OCI-LY1 (cell line): ENCODE data around the gene NSRP1.

Experiments used
- H2AFZ ChIP-seq: fragments of 200-600 bp; sonication (generic), shearing (Covaris generic); 2 replicates; pipeline ENCODE4 v1.6.0; 2014; ENCODE audit warnings: antibody characterized with exemption, mild to moderate bottlenecking, low read length
- H3F3A ChIP-seq: fragments of 200-600 bp; sonication (generic), shearing (Covaris generic); 2 replicates; pipeline ENCODE4 v1.6.0; 2014; ENCODE audit warnings: mild to moderate bottlenecking, antibody characterized with exemption, low read length, moderate library complexity; ENCODE audit not compliant: insufficient read depth
- H3K27ac ChIP-seq: fragments of 200-600 bp; sonication (generic); 2 replicates; pipeline ENCODE4 v1.5.1; 2014; ENCODE audit warnings: low read length, mixed run types, mild to moderate bottlenecking, low read depth; ENCODE audit not compliant: poor library complexity, severe bottlenecking
- H3K27me3 ChIP-seq: fragments of 200-600 bp; sonication (generic); 2 replicates; pipeline ENCODE4 v1.6.0; 2014; ENCODE audit warnings: antibody characterized with exemption, mild to moderate bottlenecking, low read length, moderate library complexity; ENCODE audit not compliant: insufficient read depth
- H3K36me3 ChIP-seq: fragments of 200-600 bp; sonication (generic); 2 replicates; pipeline ENCODE4 v1.6.1; 2014; ENCODE audit warnings: mild to moderate bottlenecking, antibody characterized with exemption, low read length, moderate library complexity, mixed read lengths; ENCODE audit not compliant: insufficient read depth
- H3K4me1 ChIP-seq: fragments of 200-600 bp; sonication (generic); 2 replicates; pipeline ENCODE4 v1.5.1; 2014; ENCODE audit warnings: mild to moderate bottlenecking, low read length, moderate library complexity; ENCODE audit not compliant: insufficient read depth, severe bottlenecking
- H3K4me2 ChIP-seq: fragments of 200-600 bp; sonication (generic), shearing (Covaris generic); 2 replicates; pipeline ENCODE4 v1.6.1; 2014; ENCODE audit warnings: low read length
- H3K4me3 ChIP-seq: fragments of 200-600 bp; sonication (generic); 2 replicates; pipeline ENCODE4 v1.5.1; 2014; ENCODE audit warnings: low read length, low read depth, mild to moderate bottlenecking, mixed read lengths; ENCODE audit not compliant: poor library complexity, severe bottlenecking
- H3K79me2 ChIP-seq: fragments of 200-600 bp; shearing (Covaris generic); 2 replicates; pipeline ENCODE4 v1.6.1; 2016; ENCODE audit warnings: mixed run types, low read length, mixed read lengths; ENCODE audit not compliant: insufficient read depth
- H3K9ac ChIP-seq: fragments of 200-600 bp; sonication (generic), shearing (Covaris generic); 2 replicates; pipeline ENCODE4 v1.6.1; 2014; ENCODE audit warnings: mild to moderate bottlenecking, low read length, mixed read lengths
- H3K9me2 ChIP-seq: fragments of 200-600 bp; sonication (generic), shearing (Covaris generic); 2 replicates; pipeline ENCODE4 v1.6.1; 2014; ENCODE audit warnings: low read depth, mild to moderate bottlenecking, low read length, mixed read lengths
- H3K9me3 ChIP-seq: fragments of 200-600 bp; shearing (Covaris generic); 2 replicates; pipeline ENCODE4 v1.6.1; 2014; ENCODE audit warnings: low read length, mixed read lengths
- H4K20me1 ChIP-seq: fragments of 200-600 bp; sonication (generic), shearing (Covaris generic); 2 replicates; pipeline ENCODE4 v1.6.0; 2016; ENCODE audit warnings: mild to moderate bottlenecking, low read length; ENCODE audit not compliant: insufficient read depth
- EZH2 ChIP-seq: fragments of 200-600 bp; sonication (generic), shearing (Covaris generic); IDR thresholded peaks from 2 replicates; pipeline ENCODE4 v1.8.0; 2017; ENCODE audit warnings: borderline replicate concordance, mixed run types, mild to moderate bottlenecking, antibody characterized with exemption, low read length, moderate library complexity, mixed read lengths
- TF ChIP-seq, protein P1 (sequence below): fragments of 200-600 bp; sonication (generic), shearing (Covaris generic); IDR thresholded peaks from 2 replicates; pipeline ENCODE4 v1.5.1; 2017; ENCODE audit warnings: mild to moderate bottlenecking, antibody characterized with exemption, low read length, moderate library complexity, mixed read lengths

The NSRP1 gene, protein sequence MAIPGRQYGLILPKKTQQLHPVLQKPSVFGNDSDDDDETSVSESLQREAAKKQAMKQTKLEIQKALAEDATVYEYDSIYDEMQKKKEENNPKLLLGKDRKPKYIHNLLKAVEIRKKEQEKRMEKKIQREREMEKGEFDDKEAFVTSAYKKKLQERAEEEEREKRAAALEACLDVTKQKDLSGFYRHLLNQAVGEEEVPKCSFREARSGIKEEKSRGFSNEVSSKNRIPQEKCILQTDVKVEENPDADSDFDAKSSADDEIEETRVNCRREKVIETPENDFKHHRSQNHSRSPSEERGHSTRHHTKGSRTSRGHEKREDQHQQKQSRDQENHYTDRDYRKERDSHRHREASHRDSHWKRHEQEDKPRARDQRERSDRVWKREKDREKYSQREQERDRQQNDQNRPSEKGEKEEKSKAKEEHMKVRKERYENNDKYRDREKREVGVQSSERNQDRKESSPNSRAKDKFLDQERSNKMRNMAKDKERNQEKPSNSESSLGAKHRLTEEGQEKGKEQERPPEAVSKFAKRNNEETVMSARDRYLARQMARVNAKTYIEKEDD

DNA sequence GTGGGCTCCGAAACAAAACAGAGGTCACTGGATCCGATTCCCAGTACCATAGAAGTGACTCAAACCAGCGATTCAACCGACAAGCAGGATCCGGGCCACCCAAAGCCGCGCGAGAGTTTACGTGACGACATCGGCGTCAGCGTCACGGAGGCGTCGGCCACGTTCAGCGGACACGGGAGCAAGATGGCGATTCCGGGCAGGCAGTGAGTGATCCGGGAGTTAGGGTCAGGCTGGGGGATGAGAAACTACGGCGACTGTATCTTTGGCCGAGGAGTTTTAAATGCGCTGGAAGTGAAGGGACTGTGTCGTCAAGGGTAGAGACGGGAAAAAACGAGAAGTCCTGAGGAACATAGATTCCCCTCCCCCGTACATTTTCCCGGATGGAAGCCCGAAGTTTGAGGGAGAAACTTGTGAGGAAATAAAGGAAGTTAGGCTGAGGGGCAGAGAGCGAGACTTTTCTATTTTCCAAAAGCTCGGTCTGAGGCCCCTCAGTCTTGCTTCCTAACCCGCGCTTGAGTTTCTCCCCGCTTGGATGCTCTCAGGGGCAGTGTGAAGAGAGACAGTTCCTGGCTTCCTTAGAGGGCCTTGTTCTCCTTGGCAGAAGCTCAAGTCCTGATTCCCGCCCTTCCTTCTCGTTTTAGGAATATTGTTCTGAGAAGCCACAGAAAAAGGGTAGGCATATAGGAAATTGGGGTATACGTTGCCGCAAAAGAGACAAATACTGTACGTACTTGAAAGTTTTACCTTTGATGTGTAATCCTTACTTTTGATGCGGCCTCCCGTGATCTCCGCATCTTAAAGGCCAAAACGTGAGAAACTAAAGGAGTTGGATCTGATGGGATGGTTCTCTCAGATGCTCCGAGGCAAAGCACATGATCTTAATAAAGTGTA is at the start of gene NSRP1:
NSRP1 (plus strand) TSS at position 156 of the 891 bp plus-strand sequence; CDS start at position 184, 28 bp downstream.
- peak within 1 kb of the TSS; percentile 91 for H3K4me2 ChIP-seq
- no peaks in the 10 kb centered on the region for H3K27me3 ChIP-seq
- peak within 1 kb of the TSS; percentile 76 for H3K27ac ChIP-seq
- H3F3A ChIP-seq: peaks cover 7% of the 10 kb centered on the region
- H3K36me3 ChIP-seq: peaks cover 27% of the 10 kb centered on the region
- H3K9me2 ChIP-seq: no peaks in the 10 kb centered on the region
- H2AFZ ChIP-seq: peak within 1 kb of the TSS; percentile 13; the same call in 1 of the 2 replicates
- H3K9ac ChIP-seq: peak within 1 kb of the TSS; percentile 94
- H3K79me2 ChIP-seq: peaks cover 44% of the 10 kb centered on the region
- H3K4me3 ChIP-seq: peak within 1 kb of the TSS; percentile 75
- peaks cover 29% of the 10 kb centered on the region for H3K4me1 ChIP-seq
- no peaks in the 10 kb centered on the region for H4K20me1 ChIP-seq
- H3K9me3 ChIP-seq: no peaks in the 10 kb centered on the region
- TF ChIP-seq, protein P1, sequence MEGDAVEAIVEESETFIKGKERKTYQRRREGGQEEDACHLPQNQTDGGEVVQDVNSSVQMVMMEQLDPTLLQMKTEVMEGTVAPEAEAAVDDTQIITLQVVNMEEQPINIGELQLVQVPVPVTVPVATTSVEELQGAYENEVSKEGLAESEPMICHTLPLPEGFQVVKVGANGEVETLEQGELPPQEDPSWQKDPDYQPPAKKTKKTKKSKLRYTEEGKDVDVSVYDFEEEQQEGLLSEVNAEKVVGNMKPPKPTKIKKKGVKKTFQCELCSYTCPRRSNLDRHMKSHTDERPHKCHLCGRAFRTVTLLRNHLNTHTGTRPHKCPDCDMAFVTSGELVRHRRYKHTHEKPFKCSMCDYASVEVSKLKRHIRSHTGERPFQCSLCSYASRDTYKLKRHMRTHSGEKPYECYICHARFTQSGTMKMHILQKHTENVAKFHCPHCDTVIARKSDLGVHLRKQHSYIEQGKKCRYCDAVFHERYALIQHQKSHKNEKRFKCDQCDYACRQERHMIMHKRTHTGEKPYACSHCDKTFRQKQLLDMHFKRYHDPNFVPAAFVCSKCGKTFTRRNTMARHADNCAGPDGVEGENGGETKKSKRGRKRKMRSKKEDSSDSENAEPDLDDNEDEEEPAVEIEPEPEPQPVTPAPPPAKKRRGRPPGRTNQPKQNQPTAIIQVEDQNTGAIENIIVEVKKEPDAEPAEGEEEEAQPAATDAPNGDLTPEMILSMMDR: no peak
- no peak for TF ChIP-seq EZH2

DNA sequence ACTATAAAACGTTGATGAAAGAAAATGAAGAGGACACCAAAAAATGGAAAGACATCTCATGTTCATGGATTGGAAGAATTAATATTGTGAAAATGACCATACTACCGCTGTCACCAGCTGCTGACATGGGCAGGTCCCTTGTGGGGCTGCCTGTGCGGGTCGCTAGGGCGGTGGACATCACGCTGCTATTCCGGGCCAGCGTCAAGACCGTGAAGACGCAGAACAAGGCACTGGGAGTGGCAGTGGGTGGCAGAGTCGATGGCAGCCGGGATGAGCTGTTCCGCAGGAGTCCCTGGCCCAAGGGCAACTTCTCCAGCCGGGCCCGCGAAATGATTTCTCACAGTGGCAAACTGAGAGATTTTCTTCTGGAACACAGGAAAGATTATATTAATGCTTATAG is 48.2 kb upstream of the NSRP1 start:
- H3K4me1 ChIP-seq: no peaks in the 10 kb centered on the region
- TF ChIP-seq, protein P1: no peak
- TF ChIP-seq EZH2: no peak
- H3K4me3 ChIP-seq: no peak overlapping the region
- no peaks in the 10 kb centered on the region for H4K20me1 ChIP-seq
- H3K4me2 ChIP-seq: no peak overlapping the region
- H3K27me3 ChIP-seq: no peaks in the 10 kb centered on the region
- H3K9me2 ChIP-seq: no peaks in the 10 kb centered on the region
- H3K9me3 ChIP-seq: peaks cover 14% of the 10 kb centered on the region
- no peaks in the 10 kb centered on the region for H3K79me2 ChIP-seq
- H3K9ac ChIP-seq: no peak overlapping the region
- no peak overlapping the region for H2AFZ ChIP-seq
- no peaks in the 10 kb centered on the region for H3K36me3 ChIP-seq
- H3F3A ChIP-seq: no peaks in the 10 kb centered on the region
- H3K27ac ChIP-seq: no peak overlapping the region

DNA sequence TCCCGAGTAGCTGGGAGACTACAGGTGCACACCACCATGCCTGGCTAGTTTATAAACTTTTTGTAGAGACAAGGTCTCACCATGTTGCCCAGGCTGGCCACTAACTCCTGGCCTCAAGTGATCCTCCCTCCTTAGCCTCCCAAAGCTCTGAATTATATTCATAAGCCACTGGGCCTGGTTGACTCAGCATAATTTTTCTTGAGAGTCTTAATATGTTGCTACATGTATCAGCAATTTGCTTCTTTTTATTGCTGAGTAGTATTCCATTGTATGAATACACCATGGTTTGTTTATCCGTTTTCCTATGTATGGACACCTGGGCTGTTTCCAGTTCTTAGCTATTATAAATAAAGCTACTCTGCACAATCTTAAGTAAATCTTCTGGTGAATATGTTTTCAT is 42.4 kb upstream of the NSRP1 start:
- Histone ChIP-seq H3K36me3 (no peaks in the 10 kb centered on the region), H3F3A (no peaks in the 10 kb centered on the region), H2AFZ (no peak overlapping the region), H3K27me3 (no peaks in the 10 kb centered on the region), H3K9ac (no peak overlapping the region), H3K79me2 (no peaks in the 10 kb centered on the region), H3K4me1 (no peaks in the 10 kb centered on the region), H3K9me2 (no peaks in the 10 kb centered on the region), H3K4me2 (no peak overlapping the region), H3K9me3 (no peaks in the 10 kb centered on the region), H4K20me1 (no peaks in the 10 kb centered on the region), H3K4me3 (no peak overlapping the region), H3K27ac (no peak overlapping the region)
- TF ChIP-seq, protein P1: no peak
- TF ChIP-seq EZH2: no peak
